GM13976 (cell line): ENCODE results near the gene MINDY1.
A peak's percentile ranks its signal among the peaks of the same experiment; 100 is the strongest.

Experiments used
- DNase-seq: peaks from one replicate; pipeline ENCODE4 v3.0.0; 2012; ENCODE audit warnings: low spot score
- CTCF ChIP-seq: IDR thresholded peaks from 2 replicates; pipeline ENCODE4 v1.5.1; 2012; ENCODE audit warnings: borderline replicate concordance, mild to moderate bottlenecking; ENCODE audit not compliant: insufficient read depth; ENCODE audit errors: extremely low read depth, missing control alignments, control extremely low read depth
- in situ Hi-C: fragments of 300-500 bp; cut with MboI; formaldehyde crosslinking; loops from one replicate; pipeline ENCODE4 v1.12.0; 2022; ENCODE audit warnings: low sequenced_read_pairs, mixed read lengths, inconsistent platforms; ENCODE audit not compliant: unreplicated experiment

Gene MINDY1

GRCh38 chr1:151008244-151009205, 1.8 kb upstream of the MINDY1 start, which contains the start of gene PRUNE1:
TSS of gene PRUNE1 (plus strand) at chr1:151008449. CDS start at chr1:151008633, 184 bp downstream.
- TF ChIP-seq CTCF: no peak
- in situ Hi-C loops: no loop called here
- DNase-seq: peak; percentile 99

DNA sequence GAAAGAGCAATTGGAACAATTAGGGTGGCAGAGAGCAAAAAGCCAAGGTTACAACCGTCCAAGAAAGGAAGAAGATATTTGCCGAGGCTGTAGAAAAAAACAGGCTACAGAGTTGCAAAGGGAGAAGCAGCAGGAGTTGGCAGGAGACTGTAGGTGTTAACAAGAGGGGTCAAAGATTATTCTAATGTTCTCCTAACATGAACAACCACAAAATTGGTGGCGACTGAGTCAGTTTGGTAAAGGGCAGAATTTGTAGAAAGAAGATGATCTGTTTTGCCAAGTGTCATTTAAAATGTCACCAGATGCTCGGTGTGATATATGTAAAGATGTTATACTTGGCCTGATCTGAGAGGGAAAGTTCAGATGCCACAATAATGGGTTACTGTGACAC, 1.1 kb upstream of the MINDY1 start:
- no peak for DNase-seq
- TF ChIP-seq CTCF: no peak
- in situ Hi-C loops: no loop called here

DNA sequence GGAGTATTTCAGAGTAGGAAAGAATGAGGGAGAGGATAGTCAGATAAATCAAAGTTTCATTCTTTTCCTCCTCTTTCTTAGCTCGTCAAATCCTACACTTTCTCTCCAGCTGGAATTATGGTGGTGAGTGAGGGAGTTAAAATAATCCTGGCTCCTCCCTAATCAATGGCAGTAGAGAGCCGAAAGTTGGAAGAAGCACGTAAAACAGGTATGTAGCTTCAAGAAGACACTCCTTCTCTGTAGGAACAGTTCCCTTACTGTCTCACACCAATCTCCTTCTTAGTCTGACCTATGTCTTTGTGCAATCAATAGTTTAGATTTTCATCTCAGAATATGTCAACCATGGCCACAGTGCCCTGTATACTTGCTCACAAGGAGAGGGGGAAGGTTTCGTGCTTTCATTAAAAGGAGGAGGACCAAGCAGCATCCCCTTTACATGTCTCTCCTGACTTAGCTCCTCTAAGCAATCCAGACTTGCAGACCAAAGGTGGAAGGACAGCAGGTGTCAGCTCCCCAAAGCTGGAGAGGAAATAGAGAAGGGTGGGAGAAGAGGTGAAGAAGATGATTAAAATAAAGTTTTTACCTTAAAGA, 878 bp downstream of the MINDY1 start:
- TF ChIP-seq CTCF: no peak
- no peak for DNase-seq
- in situ Hi-C loops: no loop called here

GRCh38 chr1:151003180-151003579, 3.5 kb downstream of the MINDY1 start:
- in situ Hi-C loops: no loop called here
- no peak for DNase-seq

GRCh38 chr1:151002611-151003010, 4.1 kb downstream of the MINDY1 start:
- in situ Hi-C loops: no loop called here
- TF ChIP-seq CTCF: no peak

More at GRCh38 chr1:151003180-151003579, 3.5 kb downstream of the MINDY1 start:
- TF ChIP-seq CTCF: no peak

DNA sequence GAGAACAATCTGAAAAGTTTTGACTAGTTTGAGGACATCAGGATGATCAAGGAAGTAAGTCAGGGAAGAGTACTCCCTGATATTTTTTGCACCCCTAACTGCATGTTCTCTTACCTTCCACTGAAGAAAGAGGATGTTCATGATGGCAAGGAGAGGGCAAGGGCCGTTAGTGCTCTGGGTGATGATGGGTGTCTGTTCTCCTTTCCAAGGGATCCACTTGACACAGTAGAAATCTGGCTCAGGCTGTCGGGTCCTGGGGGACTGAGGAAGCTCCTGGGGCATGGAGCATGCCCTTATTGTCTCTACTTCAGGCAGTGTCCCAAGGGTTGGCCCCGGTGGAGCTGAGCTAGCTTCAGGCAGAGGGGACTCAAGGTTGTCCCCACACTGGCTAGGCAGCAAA, 4.7 kb downstream of the MINDY1 start:
- no peak for TF ChIP-seq CTCF
- in situ Hi-C loops: no loop called here
- no peak for DNase-seq

More at GRCh38 chr1:151002611-151003010, 4.1 kb downstream of the MINDY1 start:
- no peak for DNase-seq
